ENCODE results near the gene C1orf35. TPM values are rescaled to one million over a fixed set of nuclear protein-coding genes. Genes with fewer than 3 reads are reported as not detected.
A peak's percentile ranks its signal among the peaks of the same experiment; 100 is the strongest.

C1orf35 gene
- total and polyA plus RNA-seq, 9 of the 15 experiments (the other 6 are each of a cell fraction or from before 2014, with no cell fraction given) = 3.2 to 48.7 (median 12.5) TPM

- TF ChIP-seq, protein P1, sequence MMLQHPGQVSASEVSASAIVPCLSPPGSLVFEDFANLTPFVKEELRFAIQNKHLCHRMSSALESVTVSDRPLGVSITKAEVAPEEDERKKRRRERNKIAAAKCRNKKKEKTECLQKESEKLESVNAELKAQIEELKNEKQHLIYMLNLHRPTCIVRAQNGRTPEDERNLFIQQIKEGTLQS (IDR thresholded peaks at IDR 0.05) = no peak
- TF ChIP-seq, protein P1 (CRISPR knock-in tag; conservative IDR thresholded peaks at IDR 0.05) = no peak
- TF ChIP-seq GATA2 (CRISPR knock-in tag; IDR thresholded peaks at IDR 0.05) = 0 out of 2 replicates have a peak, but pooled peaks have one; percentile 23
- peak; percentile 55; the same call in 1 of the 2 replicates for TF ChIP-seq ZC3H4 (CRISPR knock-in tag; IDR thresholded peaks at IDR 0.05; ENCODE audit: borderline replicate concordance)
- TF ChIP-seq SREBF2 (CRISPR knock-in tag; IDR thresholded peaks at IDR 0.05) = peak; percentile 75; the same call in 1 of the 2 replicates
- TF ChIP-seq PHB2 (IDR thresholded peaks at IDR 0.05; ENCODE audit: low read depth) = 0 out of 2 replicates have a peak, but pooled peaks have one; percentile 3
- TF ChIP-seq PREB (CRISPR knock-in tag; IDR thresholded peaks at IDR 0.05) = peak; percentile 60; the same call in 1 of the 2 replicates
- TF ChIP-seq RNF2 (IDR thresholded peaks at IDR 0.05) = no peak
- no peak for TF ChIP-seq MYNN (IDR thresholded peaks at IDR 0.05)
- no peak for TF ChIP-seq MYNN (CRISPR knock-in tag; IDR thresholded peaks at IDR 0.05)
- TF ChIP-seq FOXK1 (CRISPR knock-in tag; IDR thresholded peaks at IDR 0.05; ENCODE audit: borderline replicate concordance) = 0 out of 2 replicates have a peak, but pooled peaks have one; percentile 7
- no peak for TF ChIP-seq HNRNPLL (IDR thresholded peaks at IDR 0.05; ENCODE audit: low read depth, low read length, poor library complexity, severe bottlenecking)
- no peak for TF ChIP-seq ZFPM2 (CRISPR knock-in tag; IDR thresholded peaks at IDR 0.05)
- no peak for TF ChIP-seq FOS (IDR thresholded peaks at IDR 0.05; ENCODE audit: extremely low read depth, insufficient read length)
- peak; percentile 17; the same call in 1 of the 2 replicates for TF ChIP-seq TCF3 (CRISPR knock-in tag; IDR thresholded peaks at IDR 0.05)
- TF ChIP-seq ZNF668 (CRISPR knock-in tag; IDR thresholded peaks at IDR 0.05) = no peak
- TF ChIP-seq PCBP2 (IDR thresholded peaks at IDR 0.05; ENCODE audit: low read depth, low read length, poor library complexity, severe bottlenecking) = no peak
- TF ChIP-seq RBM22 (IDR thresholded peaks at IDR 0.05; ENCODE audit: low read depth, low read length, poor library complexity, severe bottlenecking) = peak; percentile 30
- 0 out of 2 replicates have a peak, but pooled peaks have one; percentile 54 for TF ChIP-seq FOXP4 (CRISPR knock-in tag; IDR thresholded peaks at IDR 0.05; ENCODE audit: borderline replicate concordance)
- no peak for TF ChIP-seq HDAC6 (IDR thresholded peaks at IDR 0.05; ENCODE audit: low read depth, low read length)
- 0 out of 2 replicates have a peak, but pooled peaks have one; percentile 11 for TF ChIP-seq TGIF2 (CRISPR knock-in tag; IDR thresholded peaks at IDR 0.05)
- TF ChIP-seq RBBP5 (IDR thresholded peaks at IDR 0.05; ENCODE audit: borderline replicate concordance, insufficient read depth, low read length, poor library complexity, severe bottlenecking) = peak; percentile 24
- 0 out of 2 replicates have a peak, but pooled peaks have one; percentile 10 for TF ChIP-seq LCOR (CRISPR knock-in tag; IDR thresholded peaks at IDR 0.05)
- TF ChIP-seq KAT7 (CRISPR knock-in tag; IDR thresholded peaks at IDR 0.05; ENCODE audit: borderline replicate concordance) = peak; percentile 97
Observed at GRCh38 chr1:228140724-228141225, 37.6 kb upstream of the C1orf35 start (continued).
